HG02571 (cell line): Measurements from ENCODE around the gene FBXW11.
A peak's percentile ranks its signal among the peaks of the same experiment; 100 is the strongest.

Source experiments
- ATAC-seq: cut with Tn5 transposase; IDR thresholded peaks from one replicate; pipeline ENCODE4 v1.9.1; 2021; ENCODE audit warnings: mild to moderate bottlenecking, moderate library complexity; ENCODE audit not compliant: unreplicated experiment

The FBXW11 gene

DNA sequence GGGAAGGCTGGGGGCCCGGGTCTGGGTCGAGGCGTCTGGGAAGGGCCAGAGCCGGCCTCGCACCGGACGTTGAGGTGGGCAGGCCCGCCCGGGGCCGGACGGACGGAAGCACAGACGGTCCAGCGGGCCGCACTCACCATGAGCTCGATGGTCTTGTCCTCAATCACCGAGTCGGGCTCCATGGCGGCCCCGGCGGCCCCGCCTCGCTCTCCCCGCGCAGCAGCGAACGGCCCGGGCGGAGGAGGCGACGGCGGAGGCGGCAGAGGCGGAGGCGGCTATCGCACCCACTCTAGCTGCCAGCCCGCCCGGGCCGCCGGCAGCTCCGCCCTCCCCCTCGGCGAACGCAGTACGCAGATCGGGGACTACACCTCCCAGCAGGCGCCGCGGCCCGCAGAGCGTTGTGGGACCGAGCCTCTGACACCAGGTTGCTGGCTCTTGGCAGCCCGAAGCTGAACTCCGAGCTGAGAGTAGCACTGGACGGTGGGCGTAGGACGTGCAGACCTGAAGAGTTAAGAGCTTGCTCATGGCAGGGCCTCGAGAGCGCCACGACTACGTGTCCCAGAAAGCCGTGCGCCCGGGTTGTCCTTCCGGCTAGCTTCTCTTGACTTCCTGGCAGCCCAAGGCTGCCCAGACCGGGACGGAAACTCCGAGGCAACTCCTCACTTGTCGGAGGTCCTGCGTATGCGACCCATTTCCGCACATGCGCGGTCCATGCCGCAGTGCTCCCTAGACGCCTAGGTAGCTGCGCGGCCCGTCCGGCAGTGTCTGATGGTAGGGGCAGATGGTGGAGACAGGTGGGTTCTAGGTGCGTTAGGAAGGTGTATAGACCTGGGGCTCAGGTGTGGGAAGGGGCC lies at the start of gene FBXW11:
FBXW11 (minus strand) TSS at position 318 of the 854 bp plus-strand sequence; CDS start at position 182, 136 bp downstream.
- ATAC-seq, result peak; percentile 80

DNA sequence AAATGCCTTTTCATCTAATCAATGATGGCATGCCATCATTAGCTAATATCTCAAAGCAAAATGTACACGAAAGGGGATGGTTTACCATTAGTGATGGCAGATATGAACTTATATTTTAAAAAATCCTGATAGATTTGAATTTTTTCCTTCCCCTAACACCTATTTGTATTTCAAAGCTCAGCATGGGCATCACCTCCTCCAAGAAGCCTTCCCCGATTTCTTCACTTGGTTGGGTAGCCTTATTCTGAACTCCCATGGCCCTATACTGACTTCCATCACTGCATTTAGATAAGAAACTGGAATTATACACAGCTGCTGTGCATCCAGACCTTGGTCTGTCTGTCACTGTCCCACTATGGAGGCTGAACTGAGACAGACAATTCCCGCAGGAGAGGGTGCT lies 49.6 kb upstream of the FBXW11 start:
- ATAC-seq, result no peak

DNA sequence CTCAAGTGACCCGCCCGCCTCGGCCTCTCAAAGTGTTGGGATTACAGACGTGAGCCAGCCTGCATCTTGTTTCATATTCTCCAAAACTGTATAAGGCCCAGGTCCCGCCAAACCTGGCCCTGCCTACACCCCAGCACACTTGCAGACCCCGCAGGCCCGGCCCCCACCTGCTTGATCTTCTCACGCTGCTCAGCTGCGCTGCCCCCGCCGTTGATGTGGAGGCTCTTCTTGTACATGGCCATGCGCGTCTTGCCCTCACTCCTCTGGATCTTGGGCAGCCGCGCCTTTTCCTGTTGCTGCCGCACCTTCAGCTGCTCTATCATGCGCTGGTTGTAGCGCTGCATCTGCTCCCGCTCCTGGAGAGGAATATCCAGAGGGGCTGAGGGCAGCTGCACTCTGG lies 49.0 kb upstream of the FBXW11 start:
- no peak for ATAC-seq

DNA sequence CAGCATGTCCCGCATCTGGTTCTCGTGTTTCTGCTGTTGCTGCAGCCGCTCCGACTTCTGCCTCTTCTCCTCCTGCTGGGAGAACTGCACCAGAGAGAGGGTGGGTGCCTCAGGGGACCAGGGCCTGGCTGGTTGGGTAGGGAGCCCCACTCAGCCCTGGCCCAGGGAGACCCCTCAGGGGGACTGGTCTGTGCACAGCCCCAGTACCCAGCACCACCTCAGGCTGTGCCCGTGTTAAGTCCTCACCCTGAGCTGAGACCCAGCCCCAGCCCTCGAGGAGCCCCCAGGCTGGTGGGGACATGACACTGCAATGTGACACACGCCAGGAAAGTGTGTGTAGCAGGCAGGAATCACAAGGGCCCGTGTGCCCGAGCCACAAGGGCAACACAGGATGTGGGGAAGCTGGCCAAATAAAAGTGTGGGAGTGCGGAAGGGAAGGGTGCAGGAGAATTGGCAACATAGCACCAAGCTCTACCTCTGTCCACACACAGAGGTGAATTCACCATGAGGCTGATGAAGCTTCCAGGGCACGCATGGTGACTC lies 48.2 kb upstream of the FBXW11 start:
- ATAC-seq, result no peak

DNA sequence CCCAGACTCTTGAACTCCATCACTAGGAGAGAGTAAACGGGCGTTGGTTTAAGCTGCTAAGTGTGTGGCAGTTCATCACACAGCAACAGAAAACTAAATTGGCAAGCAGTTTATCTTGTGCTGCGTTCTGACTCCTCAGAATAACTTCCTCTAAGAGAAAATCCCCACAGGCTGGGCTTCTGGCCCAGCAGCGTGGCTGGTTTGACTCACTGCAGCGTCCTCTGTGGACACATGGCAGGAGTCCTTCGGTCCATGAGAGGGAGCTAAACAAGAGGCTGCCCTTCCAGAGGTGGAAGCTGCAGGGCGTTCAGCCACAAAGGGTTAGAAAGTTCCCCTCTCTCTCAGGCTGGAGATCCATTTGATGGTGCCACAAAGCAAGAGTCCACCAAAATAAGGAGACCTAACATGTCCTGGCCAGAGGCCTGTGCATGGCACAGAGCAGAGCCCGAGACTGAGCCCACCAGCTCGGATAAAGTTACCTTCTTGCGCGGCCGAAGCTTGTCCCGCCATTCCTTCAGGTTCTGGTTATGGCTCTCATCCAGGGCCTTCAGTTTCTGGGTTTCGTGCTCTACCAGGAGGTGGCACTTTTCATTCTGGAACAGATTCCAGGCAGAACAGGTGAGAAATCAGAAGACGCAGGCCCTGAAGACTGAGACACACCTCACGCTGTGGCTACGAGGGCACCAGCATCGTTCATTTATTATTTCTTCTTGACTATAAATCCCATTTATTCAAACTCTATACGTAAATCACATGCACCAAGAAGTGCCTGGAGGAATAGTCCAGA lies 46.2 kb upstream of the FBXW11 start:
- no peak for ATAC-seq

DNA sequence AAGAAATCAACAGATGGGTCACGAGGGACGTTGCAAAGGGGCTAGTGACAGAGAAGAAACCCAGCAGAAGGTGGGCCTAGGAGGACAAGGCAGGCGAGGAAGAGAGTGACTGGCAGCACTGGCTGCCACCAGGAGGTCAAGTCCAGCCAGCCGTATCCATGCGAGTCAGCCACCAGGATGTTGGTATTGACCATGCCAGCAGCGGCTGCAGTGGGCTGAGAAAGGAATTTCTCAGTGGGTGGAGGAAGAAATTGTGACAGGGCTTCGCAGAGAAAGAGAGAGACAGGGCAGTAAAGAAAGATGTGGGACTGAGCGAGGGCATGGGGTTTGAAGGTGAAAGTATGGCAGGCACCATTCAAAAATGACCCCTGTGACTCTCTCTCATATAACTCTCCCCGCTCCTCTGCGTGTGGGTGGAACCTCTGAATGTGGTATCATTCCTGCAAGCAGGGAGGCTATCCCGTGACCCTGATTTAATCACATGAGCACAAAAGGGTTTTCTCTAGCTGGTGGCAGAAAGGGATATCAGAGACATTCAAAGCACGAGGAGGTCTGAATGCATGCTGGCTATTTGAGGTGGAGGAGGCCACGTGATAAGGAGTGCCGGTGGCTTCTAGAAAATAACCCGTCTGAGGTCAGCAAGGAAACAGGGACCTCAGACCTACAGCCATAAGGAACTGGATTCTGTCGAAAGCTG lies 45.4 kb upstream of the FBXW11 start:
- ATAC-seq, result no peak

DNA sequence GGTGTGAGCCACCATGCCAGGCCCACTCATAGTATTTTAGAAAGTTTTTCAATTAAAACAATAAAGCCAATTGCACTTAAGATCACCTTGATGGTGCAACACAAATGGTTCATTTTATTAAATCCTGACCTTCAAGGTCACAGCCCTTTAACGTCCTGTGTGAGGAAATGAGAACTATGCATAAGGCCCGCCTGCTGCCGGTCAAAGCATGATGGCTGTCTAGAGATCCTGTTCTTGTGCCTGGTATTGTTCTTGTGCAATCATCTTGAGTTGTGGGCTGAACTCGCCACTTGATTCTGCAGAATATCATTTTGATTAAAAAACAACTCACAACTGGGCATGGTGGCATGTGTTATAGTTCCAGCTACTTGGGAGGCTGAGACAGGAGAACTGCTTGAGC lies 43.6 kb upstream of the FBXW11 start:
- no peak for ATAC-seq

DNA sequence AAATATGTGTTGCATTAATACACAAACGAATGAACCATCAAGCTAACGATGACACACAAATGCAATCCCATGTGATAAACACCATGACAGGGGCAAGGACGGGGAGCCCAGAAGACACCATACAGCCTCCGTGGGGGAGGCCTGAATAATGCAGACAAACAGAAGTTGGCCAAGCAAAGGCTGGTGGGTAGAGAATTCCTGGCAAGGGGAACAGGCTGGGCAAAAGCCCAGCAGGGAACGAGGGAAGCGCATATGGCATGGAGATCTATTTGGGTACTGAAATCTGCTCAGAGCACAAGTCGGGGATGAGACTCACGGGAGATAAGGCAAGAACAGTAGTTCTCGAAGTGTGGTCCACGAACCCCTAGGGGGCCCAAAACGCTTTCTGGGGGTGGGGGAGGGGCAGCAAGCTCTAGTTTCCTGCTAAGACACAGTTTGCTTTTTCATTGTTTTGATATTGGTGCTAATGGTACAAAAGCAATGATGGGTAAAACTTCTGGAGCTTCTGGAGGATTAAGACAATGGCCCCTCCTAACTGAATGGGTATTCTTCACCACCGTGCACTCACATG lies 42.9 kb upstream of the FBXW11 start:
- no peak for ATAC-seq

DNA sequence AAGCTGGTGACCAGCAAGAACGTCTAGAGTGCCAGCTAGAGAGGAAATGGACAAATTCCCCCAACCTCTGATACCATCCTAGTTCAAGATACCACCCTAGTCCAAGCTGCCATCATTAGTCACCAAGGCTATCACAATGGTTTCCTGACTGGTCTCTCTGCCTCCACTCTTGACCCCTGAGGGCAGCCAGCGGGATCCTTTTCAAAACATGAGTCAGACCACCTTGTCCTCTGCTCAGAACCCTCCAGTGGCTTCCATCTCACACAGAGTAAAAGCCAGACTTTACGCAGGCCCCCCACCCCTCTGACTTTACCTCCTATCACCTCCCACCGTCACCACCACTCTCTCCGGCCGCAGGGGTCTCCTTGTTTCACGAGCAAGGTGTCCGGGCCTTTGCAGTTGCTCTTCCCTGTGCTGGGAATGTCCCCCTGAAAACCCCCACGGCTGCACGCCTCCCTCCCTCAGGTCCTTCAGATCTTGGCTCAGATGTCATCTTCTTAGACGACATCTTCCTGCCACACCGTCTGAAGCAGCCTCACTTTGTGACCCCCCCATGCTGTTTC lies 42.2 kb upstream of the FBXW11 start:
- no peak for ATAC-seq

DNA sequence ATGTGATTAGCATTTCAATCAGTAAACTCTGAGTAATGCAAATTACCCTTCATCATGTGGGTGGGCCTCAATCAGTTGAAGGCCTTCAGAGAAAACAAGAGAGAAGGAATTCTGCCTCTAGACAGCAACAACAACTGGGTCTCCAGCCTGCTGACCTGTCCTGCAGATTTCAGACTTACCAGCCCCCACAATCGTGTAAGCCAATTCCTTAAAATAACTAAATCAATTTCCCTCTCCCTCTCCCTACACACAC lies 41.7 kb upstream of the FBXW11 start:
- no peak for ATAC-seq

DNA sequence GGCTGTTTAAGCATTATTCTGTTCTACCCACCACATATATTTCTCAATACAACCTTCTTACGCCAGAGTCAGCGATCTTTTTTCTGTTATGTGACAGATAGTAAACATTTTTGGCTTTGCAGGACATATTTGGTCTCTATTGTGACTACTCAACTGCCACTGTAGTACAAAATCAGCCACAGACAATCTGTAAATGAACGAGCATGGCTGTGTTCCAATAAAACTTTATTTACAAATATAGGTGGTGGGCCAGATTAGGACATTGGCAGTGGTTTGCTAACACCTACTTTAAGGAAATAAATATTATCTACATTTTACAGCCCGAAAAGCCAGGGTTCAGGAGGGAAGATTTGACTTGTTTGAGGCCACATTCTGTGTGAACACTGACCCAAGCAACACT lies 40.2 kb upstream of the FBXW11 start:
- ATAC-seq, result no peak

DNA sequence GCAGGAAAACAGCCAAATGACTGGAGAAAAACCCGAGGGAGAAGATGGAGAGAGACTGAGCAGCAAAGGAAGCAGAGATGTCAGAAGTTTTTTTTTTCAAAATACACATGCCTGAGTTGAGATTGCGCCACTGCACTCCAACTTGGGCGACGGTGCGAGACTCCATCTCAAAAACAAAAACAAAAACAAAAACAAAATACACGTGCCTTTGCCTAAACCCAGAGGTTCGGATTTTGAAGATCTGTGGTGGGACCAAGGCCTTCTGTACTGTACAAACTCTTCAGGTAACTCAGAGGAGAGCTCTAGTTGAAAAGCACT lies 38.8 kb upstream of the FBXW11 start:
- ATAC-seq, result no peak

DNA sequence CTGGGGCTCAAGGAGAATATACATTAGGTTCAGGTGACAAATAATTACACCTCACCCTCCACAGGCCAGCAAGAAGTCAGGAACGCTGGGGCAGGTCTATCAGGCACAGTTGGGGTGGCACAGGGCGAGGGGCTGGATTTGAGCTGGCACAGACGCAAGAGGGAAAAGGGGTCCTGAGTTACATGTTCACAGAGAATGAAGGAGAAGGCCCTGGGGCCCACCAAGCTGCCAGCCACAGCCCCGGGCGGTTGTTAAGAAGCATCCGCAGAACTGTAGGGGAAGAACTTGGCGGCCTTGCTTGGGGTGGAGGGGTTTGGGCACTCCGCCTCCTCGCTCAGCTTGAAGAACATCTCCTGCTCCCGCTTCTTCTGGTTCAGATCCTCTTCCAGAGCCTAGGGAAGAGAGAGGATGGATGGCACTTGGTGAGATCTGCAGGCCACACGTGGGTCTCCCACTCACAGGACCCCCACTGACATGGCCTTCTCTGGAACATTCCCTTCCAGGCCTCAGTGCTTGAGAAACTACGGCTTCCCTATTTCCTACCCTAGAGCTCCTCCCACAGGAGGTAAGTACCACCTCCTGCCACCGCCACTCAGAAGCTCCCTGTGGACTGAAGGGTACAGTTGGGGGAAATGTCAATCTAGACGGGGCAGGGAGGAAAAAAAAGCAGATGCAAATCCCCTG lies 38.3 kb upstream of the FBXW11 start:
- no peak for ATAC-seq

DNA sequence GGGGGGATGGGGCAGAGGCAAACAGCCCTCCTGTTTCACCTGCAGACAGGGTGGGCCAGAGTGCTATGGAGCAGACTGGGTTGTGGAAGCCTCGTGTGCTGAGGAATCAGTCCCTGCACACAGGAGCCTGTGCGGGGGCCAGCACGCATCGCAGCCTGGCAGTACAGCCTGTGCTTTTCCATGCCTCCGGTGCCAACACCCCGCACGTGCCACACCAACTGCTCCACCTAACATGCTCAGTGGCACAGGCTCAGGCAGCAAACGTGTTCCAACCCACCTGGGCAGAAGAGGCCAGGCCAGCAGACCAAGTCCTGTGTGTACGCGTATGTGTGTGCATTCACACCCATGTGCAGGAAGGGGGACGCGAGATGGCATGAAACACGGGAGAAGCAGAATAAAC lies 37.4 kb upstream of the FBXW11 start:
- no peak for ATAC-seq

DNA sequence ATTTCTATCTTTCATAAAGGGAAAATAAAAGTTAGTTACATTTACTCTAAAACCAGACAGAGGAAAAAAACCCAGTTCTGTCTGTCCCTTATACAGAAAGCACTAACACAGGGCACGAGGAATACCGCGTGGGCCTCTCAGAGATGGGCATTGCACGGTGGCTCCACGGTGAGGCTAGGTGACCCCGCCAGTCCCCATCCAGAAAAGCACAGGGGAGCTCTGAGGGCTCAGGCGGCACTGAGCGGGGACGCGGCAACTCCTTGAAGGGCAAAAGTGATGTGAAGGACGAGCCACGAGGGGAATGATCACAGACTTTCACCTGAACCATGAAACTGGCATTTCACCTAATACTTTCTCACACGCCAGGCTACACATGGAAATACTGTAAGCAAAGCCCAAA lies 35.7 kb upstream of the FBXW11 start:
- ATAC-seq, result no peak

DNA sequence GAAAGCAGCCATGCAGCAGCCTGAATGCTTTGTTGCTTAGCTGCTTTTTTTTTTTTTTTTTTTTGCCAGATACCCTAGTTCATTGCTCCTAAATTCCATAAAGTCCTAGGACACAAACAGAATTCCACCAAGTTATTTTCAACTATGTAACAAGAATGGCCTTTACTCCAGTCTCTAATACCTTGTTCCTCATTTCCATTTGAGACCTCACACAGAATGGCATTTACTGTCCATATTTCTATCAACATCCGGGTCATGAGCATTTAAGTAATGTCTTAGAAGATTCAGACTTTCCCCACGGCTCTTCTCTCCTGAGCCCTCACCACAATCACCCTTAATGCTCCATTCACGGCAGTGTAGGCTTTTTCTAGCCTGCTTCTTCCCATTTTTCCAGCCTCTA lies 31.7 kb upstream of the FBXW11 start:
- no peak for ATAC-seq

DNA sequence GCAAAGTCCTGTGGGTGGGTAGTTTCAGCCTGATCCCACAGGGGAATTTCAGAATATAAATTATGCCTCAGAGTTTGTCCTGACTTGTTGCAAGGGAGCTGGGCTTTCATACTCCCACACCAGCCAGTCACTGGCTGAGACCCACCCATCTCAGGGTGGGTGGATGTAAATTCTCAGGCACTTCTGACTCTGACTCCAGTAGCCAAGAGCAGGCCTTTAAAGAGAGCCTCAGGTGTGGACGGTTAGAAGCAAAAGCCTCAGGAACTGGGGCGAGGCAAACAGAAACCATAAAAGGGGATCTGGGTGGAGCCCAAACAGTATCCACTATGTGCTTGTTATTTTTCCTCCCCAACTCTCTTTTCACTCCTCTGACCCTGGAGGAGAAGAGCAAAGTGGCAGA lies 28.6 kb upstream of the FBXW11 start:
- peak; percentile 94 for ATAC-seq

DNA sequence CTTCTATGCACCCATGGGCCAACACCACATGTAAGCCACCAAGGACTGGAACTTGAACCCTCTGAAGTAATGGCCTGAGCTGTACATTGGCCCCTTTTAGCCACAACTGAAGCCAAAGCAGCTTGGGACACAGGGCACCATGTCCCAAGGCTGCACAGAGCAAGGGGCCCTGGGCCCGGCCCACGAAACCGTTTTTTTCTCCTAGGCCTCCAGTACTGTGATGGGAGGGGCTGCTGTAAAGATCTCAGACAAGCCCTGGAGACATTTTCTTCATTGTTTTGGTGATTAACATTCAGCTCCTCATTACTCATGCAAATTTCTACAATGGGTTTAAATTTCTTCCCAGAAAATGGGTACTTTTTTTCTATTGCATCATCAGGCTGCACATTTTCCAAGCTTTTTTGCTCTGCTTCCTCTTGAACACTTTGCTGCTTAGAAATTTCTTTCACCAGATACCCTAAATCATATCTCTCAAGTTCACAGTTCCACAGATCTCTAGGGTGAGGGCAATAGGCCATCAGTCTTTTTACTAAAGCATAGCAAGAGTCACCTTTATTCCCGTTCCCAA lies 25.5 kb upstream of the FBXW11 start:
- no peak for ATAC-seq

DNA sequence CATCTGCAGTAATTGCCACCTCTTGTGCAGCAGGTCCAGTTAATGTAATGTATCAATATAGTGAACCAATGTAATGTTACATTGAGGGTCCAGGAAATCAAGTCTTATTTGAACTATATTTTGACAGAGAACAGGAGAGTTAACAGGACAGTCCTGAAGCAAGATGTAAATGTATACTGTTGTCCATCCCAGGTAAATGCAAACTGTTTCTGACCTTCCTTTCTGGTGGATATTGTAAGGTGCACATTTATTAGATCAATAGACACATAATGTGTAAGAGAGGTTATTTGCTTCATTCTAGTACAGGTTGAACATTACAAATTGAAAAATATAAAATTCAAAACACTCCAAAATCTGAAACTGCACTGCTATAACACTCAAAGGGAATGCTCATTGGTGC lies 23.4 kb upstream of the FBXW11 start:
- no peak for ATAC-seq

DNA sequence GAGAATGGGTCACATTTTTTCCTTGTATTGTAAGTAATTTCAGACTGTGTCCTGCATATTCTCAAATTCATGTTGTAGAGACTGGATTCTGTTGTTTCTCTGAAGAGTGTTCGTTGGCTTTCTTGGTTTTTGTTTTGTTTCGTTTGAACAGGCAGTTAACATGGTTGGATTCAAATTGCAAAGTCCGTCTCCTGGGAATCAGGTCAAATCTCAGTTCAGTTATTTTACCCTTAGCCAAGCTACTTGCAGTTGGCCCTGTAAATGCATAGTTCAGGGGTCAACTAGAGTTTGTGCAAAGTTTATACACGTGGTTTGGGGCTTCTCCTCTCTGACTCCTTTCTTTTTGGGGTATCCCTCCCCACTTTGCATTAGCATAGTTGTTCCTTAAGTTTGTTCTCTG lies 21.7 kb upstream of the FBXW11 start:
- ATAC-seq, result no peak
